Effector memory CD8-positive, alpha-beta T cell (primary cell): ENCODE results near the gene NFATC2.

Experiments used
- ATAC-seq: fragments of 150-1000 bp; cut with Tn5 transposase; replicated peaks from 2 replicates; pipeline ENCODE4 v1.10.0; 2021; ENCODE audit warnings: mild to moderate bottlenecking, moderate library complexity
- DNase-seq, 3 experiments: peaks; one replicate each; pipeline ENCODE4 v3.0.0; 2021
- H3K27ac Mint-ChIP-seq, 2 donors: one replicate each; pipeline ENCODE4 v1.8.0; 2022; ENCODE audit warnings: mild to moderate bottlenecking in 2 of 2, mixed read lengths in 2 of 2, moderate library complexity in 2 of 2
- H3K27me3 Mint-ChIP-seq, 2 donors: one replicate each; pipeline ENCODE4 v1.8.0; 2022; ENCODE audit warnings: mixed read lengths in 2 of 2
- H3K36me3 Mint-ChIP-seq: one replicate; pipeline ENCODE4 v1.8.0; 2022; ENCODE audit warnings: mild to moderate bottlenecking, moderate library complexity, mixed read lengths; ENCODE audit not compliant: insufficient read depth
- H3K4me1 Mint-ChIP-seq, 2 donors: one replicate each; pipeline ENCODE4 v1.8.0; 2022; ENCODE audit warnings: low read depth in 2 of 2, mixed read lengths in 2 of 2
- H3K4me3 Mint-ChIP-seq, 2 donors: one replicate each; pipeline ENCODE4 v1.8.0; 2022; ENCODE audit warnings: mild to moderate bottlenecking in 2 of 2, mixed read lengths in 2 of 2, moderate library complexity in 2 of 2
- H3K9me3 Mint-ChIP-seq, 2 donors: one replicate each; pipeline ENCODE4 v1.8.0; 2022; ENCODE audit warnings: mixed read lengths in 2 of 2

The NFATC2 gene

GRCh38 chr20:51385646-51386530 is 156.6 kb downstream of the NFATC2 start:
- H3K9me3 Mint-ChIP-seq = no peaks in the 10 kb centered on the region
- ATAC-seq (peak; percentile 40), DNase-seq (peak; percentile 18 to 31 (median 25))
- peaks cover 20% of the 10 kb centered on the region for H3K36me3 Mint-ChIP-seq
- H3K4me1 Mint-ChIP-seq = peaks cover 39 to 75% of the 10 kb centered on the region in 2 donors
- H3K27me3 Mint-ChIP-seq = no peaks in the 10 kb centered on the region
- peak overlapping the region; percentile 36 to 65 for H3K4me3 Mint-ChIP-seq
- H3K27ac Mint-ChIP-seq = peak overlapping the region; percentile 83 to 86

GRCh38 chr20:51384875-51385274 is 157.6 kb downstream of the NFATC2 start:
- no peaks in the 10 kb centered on the region for H3K9me3 Mint-ChIP-seq
- H3K36me3 Mint-ChIP-seq = peaks cover 10% of the 10 kb centered on the region
- H3K4me3 Mint-ChIP-seq = peak overlapping the region; percentile 36 to 65
- H3K27me3 Mint-ChIP-seq = no peaks in the 10 kb centered on the region
- H3K27ac Mint-ChIP-seq = peak overlapping the region; percentile 83 to 86
- H3K4me1 Mint-ChIP-seq = peaks cover 33 to 68% of the 10 kb centered on the region in 2 donors
- DNase-seq = no peak
- ATAC-seq = no peak

GRCh38 chr20:51383891-51384510 is 158.5 kb downstream of the NFATC2 start:
- peak overlapping the region in 1 of 2 donors; percentile 86 for H3K27ac Mint-ChIP-seq
- no peaks in the 10 kb centered on the region for H3K27me3 Mint-ChIP-seq
- H3K4me1 Mint-ChIP-seq = peaks cover 29 to 60% of the 10 kb centered on the region in 2 donors

GRCh38 chr20:51382986-51383821 is 159.3 kb downstream of the NFATC2 start:
- ATAC-seq (no peak), DNase-seq (no peak)
- H3K4me1 Mint-ChIP-seq = peaks cover 25 to 56% of the 10 kb centered on the region in 2 donors
- H3K27ac Mint-ChIP-seq = peak overlapping the region in 1 of 2 donors; percentile 86
- H3K4me3 Mint-ChIP-seq = no peak overlapping the region
- no peaks in the 10 kb centered on the region for H3K27me3 Mint-ChIP-seq
- H3K9me3 Mint-ChIP-seq = no peaks in the 10 kb centered on the region
- peaks cover 11% of the 10 kb centered on the region for H3K36me3 Mint-ChIP-seq

More at GRCh38 chr20:51383891-51384510, 158.5 kb downstream of the NFATC2 start:
- Mint-ChIP-seq H3K9me3 (no peaks in the 10 kb centered on the region), H3K4me3 (no peak overlapping the region), H3K36me3 (peaks cover 11% of the 10 kb centered on the region)
- ATAC-seq = no peak
- DNase-seq = no peak

GRCh38 chr20:51382111-51382985 is 160.2 kb downstream of the NFATC2 start:
- Mint-ChIP-seq H3K4me3 (no peak overlapping the region), H3K27ac (peak overlapping the region in 1 of 2 donors; percentile 86), H3K27me3 (no peaks in the 10 kb centered on the region), H3K9me3 (no peaks in the 10 kb centered on the region), H3K4me1 (peaks cover 25 to 54% of the 10 kb centered on the region in 2 donors), H3K36me3 (peaks cover 11% of the 10 kb centered on the region)
- no peak for ATAC-seq
- DNase-seq = no peak

GRCh38 chr20:51381557-51381956 is 161.0 kb downstream of the NFATC2 start:
- Mint-ChIP-seq H3K9me3 (no peaks in the 10 kb centered on the region), H3K27ac (peak overlapping the region in 1 of 2 donors; percentile 86), H3K4me1 (peaks cover 18 to 48% of the 10 kb centered on the region in 2 donors), H3K36me3 (peaks cover 8% of the 10 kb centered on the region), H3K4me3 (no peak overlapping the region), H3K27me3 (no peaks in the 10 kb centered on the region)
- DNase-seq (no peak), ATAC-seq (no peak)

- Mint-ChIP-seq H3K27ac (peak overlapping the region; percentile 30 to 81), H3K9me3 (no peaks in the 10 kb centered on the region), H3K4me1 (peaks cover 14 to 39% of the 10 kb centered on the region in 2 donors), H3K27me3 (no peaks in the 10 kb centered on the region), H3K4me3 (no peak overlapping the region), H3K36me3 (peaks cover 7% of the 10 kb centered on the region)
- no peak for ATAC-seq
- no peak for DNase-seq
Observed at GRCh38 chr20:51380401-51381385, 161.8 kb downstream of the NFATC2 start.

GRCh38 chr20:51379601-51380341 is 162.7 kb downstream of the NFATC2 start:
- Mint-ChIP-seq H3K4me3 (no peak overlapping the region), H3K4me1 (peaks cover 10 to 33% of the 10 kb centered on the region in 2 donors), H3K27ac (peak overlapping the region; percentile 30 to 81), H3K27me3 (no peaks in the 10 kb centered on the region), H3K9me3 (no peaks in the 10 kb centered on the region), H3K36me3 (peaks cover 7% of the 10 kb centered on the region)
- DNase-seq = no peak
- no peak for ATAC-seq

GRCh38 chr20:51378171-51378928 is 164.2 kb downstream of the NFATC2 start:
- H3K27me3 Mint-ChIP-seq = no peaks in the 10 kb centered on the region

GRCh38 chr20:51377132-51377531 is 165.4 kb downstream of the NFATC2 start:
- no peak overlapping the region for H3K27ac Mint-ChIP-seq
- no peak for DNase-seq
- H3K36me3 Mint-ChIP-seq = peaks cover 7% of the 10 kb centered on the region
- H3K4me1 Mint-ChIP-seq = peaks cover 8 to 22% of the 10 kb centered on the region in 2 donors
- no peaks in the 10 kb centered on the region for H3K9me3 Mint-ChIP-seq
- no peak overlapping the region for H3K4me3 Mint-ChIP-seq
- H3K27me3 Mint-ChIP-seq = no peaks in the 10 kb centered on the region
- no peak for ATAC-seq

More at GRCh38 chr20:51378171-51378928, 164.2 kb downstream of the NFATC2 start:
- Mint-ChIP-seq H3K4me1 (peaks cover 7 to 19% of the 10 kb centered on the region in 2 donors), H3K36me3 (peaks cover 7% of the 10 kb centered on the region), H3K27ac (peak overlapping the region in 1 of 2 donors; percentile 55), H3K4me3 (no peak overlapping the region), H3K9me3 (no peaks in the 10 kb centered on the region)
- DNase-seq (no peak), ATAC-seq (no peak)
